ENCODE measurements around the gene ATP9A. TPM values are rescaled to one million over a fixed set of nuclear protein-coding genes. Genes with fewer than 3 reads are reported as not detected.

The ATP9A gene
- total and polyA plus RNA-seq, 2 donors from 2014 or later, result 7.1 to 40.2 TPM

GRCh38 chr20:51584116-51584515 is 184.1 kb downstream of the ATP9A start:
- Histone ChIP-seq H3K9ac (ENCODE audit: low read length in 3 of 3) (no peak overlapping the region), H3K27ac (ENCODE audit: low read depth in 2 of 2, low read length in 2 of 2) (no peak overlapping the region), H3K9me3 (ENCODE audit: control insufficient read depth in 2 of 3, insufficient read depth in 1 of 3, low read length in 3 of 3) (no peaks in the 10 kb centered on the region), H3K36me3 (ENCODE audit: control insufficient read depth in 2 of 3, insufficient read depth in 3 of 3, low read length in 3 of 3) (no peaks in the 10 kb centered on the region), H3K27me3 (ENCODE audit: control insufficient read depth, insufficient read depth, low read length) (no peaks in the 10 kb centered on the region), H3K4me1 (ENCODE audit: control insufficient read depth in 2 of 3, insufficient read depth in 2 of 3, low read depth in 1 of 3, low read length in 3 of 3) (no peaks in the 10 kb centered on the region), H3K4me3 (ENCODE audit: low read length in 3 of 3) (no peak overlapping the region)
- TF ChIP-seq, protein P1, sequence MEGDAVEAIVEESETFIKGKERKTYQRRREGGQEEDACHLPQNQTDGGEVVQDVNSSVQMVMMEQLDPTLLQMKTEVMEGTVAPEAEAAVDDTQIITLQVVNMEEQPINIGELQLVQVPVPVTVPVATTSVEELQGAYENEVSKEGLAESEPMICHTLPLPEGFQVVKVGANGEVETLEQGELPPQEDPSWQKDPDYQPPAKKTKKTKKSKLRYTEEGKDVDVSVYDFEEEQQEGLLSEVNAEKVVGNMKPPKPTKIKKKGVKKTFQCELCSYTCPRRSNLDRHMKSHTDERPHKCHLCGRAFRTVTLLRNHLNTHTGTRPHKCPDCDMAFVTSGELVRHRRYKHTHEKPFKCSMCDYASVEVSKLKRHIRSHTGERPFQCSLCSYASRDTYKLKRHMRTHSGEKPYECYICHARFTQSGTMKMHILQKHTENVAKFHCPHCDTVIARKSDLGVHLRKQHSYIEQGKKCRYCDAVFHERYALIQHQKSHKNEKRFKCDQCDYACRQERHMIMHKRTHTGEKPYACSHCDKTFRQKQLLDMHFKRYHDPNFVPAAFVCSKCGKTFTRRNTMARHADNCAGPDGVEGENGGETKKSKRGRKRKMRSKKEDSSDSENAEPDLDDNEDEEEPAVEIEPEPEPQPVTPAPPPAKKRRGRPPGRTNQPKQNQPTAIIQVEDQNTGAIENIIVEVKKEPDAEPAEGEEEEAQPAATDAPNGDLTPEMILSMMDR (IDR thresholded peaks at IDR 0.05; ENCODE audit: borderline replicate concordance, extremely low read depth, insufficient read depth), result no peak
- intact Hi-C loops (cut with DNase I), result no loop called here
- DNase-seq, result no peak
- FAIRE-seq, result no peak

- Histone ChIP-seq H3K4me1 (ENCODE audit: control insufficient read depth in 2 of 3, insufficient read depth in 2 of 3, low read depth in 1 of 3, low read length in 3 of 3) (no peaks in the 10 kb centered on the region), H3K9ac (ENCODE audit: low read length in 3 of 3) (no peak overlapping the region), H3K4me3 (ENCODE audit: low read length in 3 of 3) (no peak overlapping the region), H3K27ac (ENCODE audit: low read depth in 2 of 2, low read length in 2 of 2) (no peak overlapping the region), H3K36me3 (ENCODE audit: control insufficient read depth in 2 of 3, insufficient read depth in 3 of 3, low read length in 3 of 3) (no peaks in the 10 kb centered on the region), H3K27me3 (ENCODE audit: control insufficient read depth, insufficient read depth, low read length) (no peaks in the 10 kb centered on the region), H3K9me3 (ENCODE audit: control insufficient read depth in 2 of 3, insufficient read depth in 1 of 3, low read length in 3 of 3) (no peaks in the 10 kb centered on the region)
- no peak for FAIRE-seq
- DNase-seq, result no peak
- intact Hi-C loops (cut with DNase I), result no loop called here
- TF ChIP-seq, protein P1 (IDR thresholded peaks at IDR 0.05; ENCODE audit: borderline replicate concordance, extremely low read depth, insufficient read depth), result no peak
Observed at GRCh38 chr20:51583499-51583898, 184.7 kb downstream of the ATP9A start.

DNA sequence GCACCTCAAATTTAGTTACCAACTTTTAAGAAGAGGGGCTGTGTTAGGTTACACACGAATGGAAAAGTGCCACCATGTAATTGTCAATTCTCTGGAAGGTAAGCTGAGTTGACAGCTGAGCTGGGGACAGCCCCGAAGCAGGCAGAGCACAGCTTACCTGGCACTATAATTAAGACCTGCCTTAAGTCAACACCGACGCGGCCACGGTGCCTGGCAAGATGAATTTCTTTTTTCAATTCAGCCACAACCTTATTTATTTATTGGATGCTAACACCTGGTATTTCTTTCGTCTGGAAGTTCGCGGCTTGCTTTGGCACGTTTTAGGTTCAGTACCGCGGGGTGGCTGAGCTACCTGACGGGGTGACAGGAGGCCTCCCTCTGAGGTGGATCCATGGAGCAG is 185.1 kb downstream of the ATP9A start:
- H3K36me3 ChIP-seq (ENCODE audit: control insufficient read depth in 2 of 3, insufficient read depth in 3 of 3, low read length in 3 of 3), result no peaks in the 10 kb centered on the region
- no peaks in the 10 kb centered on the region for H3K4me1 ChIP-seq (ENCODE audit: control insufficient read depth in 2 of 3, insufficient read depth in 2 of 3, low read depth in 1 of 3, low read length in 3 of 3)
- FAIRE-seq (no peak), DNase-seq (no peak)
- no peak overlapping the region for H3K4me3 ChIP-seq (ENCODE audit: low read length in 3 of 3)
- H3K9ac ChIP-seq (ENCODE audit: low read length in 3 of 3), result no peak overlapping the region
- TF ChIP-seq, protein P1 (IDR thresholded peaks at IDR 0.05; ENCODE audit: borderline replicate concordance, extremely low read depth, insufficient read depth), result no peak
- no peak overlapping the region for H3K27ac ChIP-seq (ENCODE audit: low read depth in 2 of 2, low read length in 2 of 2)
- no peaks in the 10 kb centered on the region for H3K27me3 ChIP-seq (ENCODE audit: control insufficient read depth, insufficient read depth, low read length)
- intact Hi-C loops (cut with DNase I), result no loop called here
- no peaks in the 10 kb centered on the region for H3K9me3 ChIP-seq (ENCODE audit: control insufficient read depth in 2 of 3, insufficient read depth in 1 of 3, low read length in 3 of 3)

- Histone ChIP-seq H3K9me3 (ENCODE audit: control insufficient read depth in 2 of 3, insufficient read depth in 1 of 3, low read length in 3 of 3) (no peaks in the 10 kb centered on the region), H3K9ac (ENCODE audit: low read length in 3 of 3) (no peak overlapping the region), H3K4me1 (ENCODE audit: control insufficient read depth in 2 of 3, insufficient read depth in 2 of 3, low read depth in 1 of 3, low read length in 3 of 3) (no peaks in the 10 kb centered on the region), H3K27me3 (ENCODE audit: control insufficient read depth, insufficient read depth, low read length) (no peaks in the 10 kb centered on the region), H3K36me3 (ENCODE audit: control insufficient read depth in 2 of 3, insufficient read depth in 3 of 3, low read length in 3 of 3) (no peaks in the 10 kb centered on the region), H3K27ac (ENCODE audit: low read depth in 2 of 2, low read length in 2 of 2) (no peak overlapping the region), H3K4me3 (ENCODE audit: low read length in 3 of 3) (no peak overlapping the region)
- DNase-seq (no peak), FAIRE-seq (no peak)
- intact Hi-C loops (cut with DNase I), result no loop called here
- TF ChIP-seq, protein P1 (IDR thresholded peaks at IDR 0.05; ENCODE audit: borderline replicate concordance, extremely low read depth, insufficient read depth), result no peak
Observed at GRCh38 chr20:51581571-51581970, 186.6 kb downstream of the ATP9A start.

All from kidney (tissue), 14 donors.